ENCODE data around the gene OST4.

Gene OST4

GRCh38 chr2:27053321-27053720 is 18.1 kb downstream of the OST4 start:
- Histone ChIP-seq H3K4me1 (peaks cover 2% of the 10 kb centered on the region), H3K36me3 (ENCODE audit: control insufficient read depth, insufficient read depth, low read length) (no peaks in the 10 kb centered on the region), H3K4me3 (ENCODE audit: low read depth, low read length) (no peak overlapping the region), H3K9ac (no peak overlapping the region), H3K79me2 (no peaks in the 10 kb centered on the region), H3K9me3 (ENCODE audit: control insufficient read depth, low read length) (no peaks in the 10 kb centered on the region), H3K4me2 (ENCODE audit: low read length) (no peak overlapping the region), H2AFZ (no peak overlapping the region), H3K27me3 (ENCODE audit: control insufficient read depth, insufficient read depth, low read length) (no peaks in the 10 kb centered on the region), H3K27ac (no peak overlapping the region)
- TF ChIP-seq CTCF (IDR thresholded peaks at IDR 0.05): no peak

DNA sequence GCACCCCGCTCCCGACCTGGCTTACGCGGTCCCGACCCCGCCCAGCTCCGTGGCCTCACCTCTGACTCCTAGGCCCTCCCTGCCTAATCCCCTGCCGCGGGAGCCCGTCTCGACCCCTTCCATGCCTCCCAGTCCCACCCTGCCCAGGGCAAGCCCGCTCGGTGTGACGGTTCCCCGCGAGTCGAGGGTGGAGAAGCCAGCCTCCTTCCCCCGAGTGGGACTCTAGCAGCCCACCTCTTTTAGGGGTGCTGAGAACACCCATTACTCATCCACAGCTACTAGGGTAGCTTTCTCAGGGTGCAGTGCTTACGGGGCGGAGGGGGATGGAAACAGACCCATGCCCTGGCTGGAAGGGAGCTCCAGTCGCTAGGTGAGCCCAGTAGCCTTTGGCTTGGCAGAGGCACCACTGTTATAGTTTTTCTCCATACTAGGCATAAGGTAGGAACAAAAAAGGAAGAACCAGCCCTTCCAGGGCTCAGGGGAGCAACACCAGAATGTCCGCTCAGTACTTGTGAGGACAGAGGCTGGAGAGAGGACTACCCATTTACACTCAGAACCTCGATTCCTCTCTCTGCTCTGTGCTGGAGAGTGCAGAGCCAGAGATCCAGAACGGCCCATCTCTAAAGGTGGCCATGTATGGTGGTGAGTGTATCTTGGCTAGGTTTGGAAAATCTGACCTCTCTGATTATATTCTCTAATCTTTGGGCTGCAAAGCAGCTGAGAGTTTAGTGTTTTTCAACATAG is 19.4 kb downstream of the OST4 start:
- H3K4me2 ChIP-seq (ENCODE audit: low read length): peak overlapping the region; percentile 97
- no peaks in the 10 kb centered on the region for H3K79me2 ChIP-seq
- H2AFZ ChIP-seq: peak overlapping the region; percentile 72
- H3K9me3 ChIP-seq (ENCODE audit: control insufficient read depth, low read length): no peaks in the 10 kb centered on the region
- TF ChIP-seq CTCF (IDR thresholded peaks at IDR 0.05): no peak
- H3K27me3 ChIP-seq (ENCODE audit: control insufficient read depth, insufficient read depth, low read length): no peaks in the 10 kb centered on the region
- peak overlapping the region; percentile 69 for H3K9ac ChIP-seq
- no peaks in the 10 kb centered on the region for H3K36me3 ChIP-seq (ENCODE audit: control insufficient read depth, insufficient read depth, low read length)
- H3K27ac ChIP-seq: peak overlapping the region; percentile 79
- peak overlapping the region; percentile 84 for H3K4me3 ChIP-seq (ENCODE audit: low read depth, low read length)
- H3K4me1 ChIP-seq: peaks cover 2% of the 10 kb centered on the region

DNA sequence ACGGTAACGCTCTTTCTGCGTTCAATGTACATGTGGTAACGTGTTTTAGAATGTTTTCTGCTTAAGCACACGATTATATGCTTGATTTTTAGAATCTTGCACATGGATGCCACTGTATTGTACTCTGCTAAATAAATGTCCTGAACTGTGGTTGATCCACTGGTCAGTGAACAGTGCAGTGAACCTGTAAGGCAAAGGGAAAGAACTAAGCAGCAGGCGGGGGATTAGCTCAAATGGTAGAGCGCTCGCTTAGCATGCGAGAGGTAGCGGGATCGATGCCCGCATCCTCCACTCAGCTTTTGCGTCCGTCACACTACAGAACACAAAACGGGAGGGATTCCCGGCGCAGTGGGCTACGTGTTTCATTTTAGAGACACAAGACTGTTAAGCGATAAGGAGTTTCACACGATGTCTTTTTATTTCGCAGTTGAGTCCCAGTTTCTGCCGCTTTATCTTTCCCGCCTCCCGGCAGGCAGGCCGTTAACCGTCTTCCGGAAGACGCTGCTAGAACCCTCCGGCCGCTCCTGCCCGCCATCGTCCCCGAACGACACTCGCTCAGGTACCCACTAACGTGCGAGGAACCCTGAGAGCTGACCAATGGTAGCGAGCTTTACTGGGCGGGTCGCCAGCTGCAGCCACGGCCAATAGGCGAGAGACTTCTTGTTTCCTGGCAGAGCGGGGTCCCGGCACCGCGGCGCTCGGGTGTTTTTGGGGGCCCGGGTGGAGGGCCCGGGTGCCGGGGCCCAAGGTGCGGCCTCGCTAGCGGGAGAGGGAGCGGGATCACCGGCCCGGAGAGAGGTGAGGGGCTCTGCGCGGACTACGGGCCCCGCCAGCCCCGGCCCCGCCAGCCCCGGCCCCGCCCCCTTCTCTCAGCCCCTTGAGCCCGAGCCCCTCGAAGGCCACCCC is 20.2 kb downstream of the OST4 start, which contains the start of gene AGBL5:
TSS of gene AGBL5 (plus strand) at position 673 of the 906 bp plus-strand sequence. CDS start 1,291 bp downstream, outside the sequence.
- H3K79me2 ChIP-seq: no peaks in the 10 kb centered on the region
- no peaks in the 10 kb centered on the region for H3K9me3 ChIP-seq (ENCODE audit: control insufficient read depth, low read length)
- TF ChIP-seq CTCF (IDR thresholded peaks at IDR 0.05): no peak
- peak within 1 kb of the TSS; percentile 97 for H3K4me2 ChIP-seq (ENCODE audit: low read length)
- H2AFZ ChIP-seq: peak within 1 kb of the TSS; percentile 99
- peak within 1 kb of the TSS; percentile 69 for H3K9ac ChIP-seq
- H3K36me3 ChIP-seq (ENCODE audit: control insufficient read depth, insufficient read depth, low read length): no peaks in the 10 kb centered on the region
- H3K4me3 ChIP-seq (ENCODE audit: low read depth, low read length): peak within 1 kb of the TSS; percentile 84
- peak within 1 kb of the TSS; percentile 79 for H3K27ac ChIP-seq
- H3K27me3 ChIP-seq (ENCODE audit: control insufficient read depth, insufficient read depth, low read length): no peaks in the 10 kb centered on the region
- peaks cover 2% of the 10 kb centered on the region for H3K4me1 ChIP-seq

GRCh38 chr2:27050281-27050995 is 21.0 kb downstream of the OST4 start:
- TF ChIP-seq CTCF (IDR thresholded peaks at IDR 0.05): peak; percentile 47
- peaks cover 2% of the 10 kb centered on the region for H3K4me1 ChIP-seq
- peak overlapping the region; percentile 97 for H3K4me2 ChIP-seq (ENCODE audit: low read length)
- peak overlapping the region; percentile 99 for H2AFZ ChIP-seq
- peak overlapping the region; percentile 11 for H3K9ac ChIP-seq
- H3K9me3 ChIP-seq (ENCODE audit: control insufficient read depth, low read length): no peaks in the 10 kb centered on the region
- peak overlapping the region; percentile 79 for H3K27ac ChIP-seq
- no peaks in the 10 kb centered on the region for H3K36me3 ChIP-seq (ENCODE audit: control insufficient read depth, insufficient read depth, low read length)
- peak overlapping the region; percentile 84 for H3K4me3 ChIP-seq (ENCODE audit: low read depth, low read length)
- no peaks in the 10 kb centered on the region for H3K27me3 ChIP-seq (ENCODE audit: control insufficient read depth, insufficient read depth, low read length)
- no peaks in the 10 kb centered on the region for H3K79me2 ChIP-seq
